HG02571 (cell line): ENCODE results near the gene MEX3C.

Experiments
- ATAC-seq: cut with Tn5 transposase; IDR thresholded peaks from one replicate; pipeline ENCODE4 v1.9.1; 2021; ENCODE audit warnings: mild to moderate bottlenecking, moderate library complexity; ENCODE audit not compliant: unreplicated experiment

Gene MEX3C

DNA sequence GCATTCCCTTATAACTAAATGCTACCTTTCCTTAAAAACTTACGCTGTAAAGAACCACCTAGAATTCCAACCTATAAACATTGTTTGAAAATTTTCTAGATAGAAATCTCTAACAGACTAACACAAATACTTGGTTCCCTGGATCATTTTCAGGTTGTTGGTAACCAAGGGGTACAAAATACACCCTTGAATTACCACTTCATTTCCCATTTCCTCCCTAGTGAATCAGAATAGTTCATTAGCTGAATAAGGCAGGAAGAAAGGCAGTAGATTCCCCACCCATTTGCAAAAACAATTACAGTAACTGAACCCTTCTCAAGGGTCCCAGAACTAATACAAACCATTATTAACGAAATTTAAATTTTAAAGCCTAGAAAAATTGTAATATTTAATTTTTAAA lies 5.5 kb downstream of the MEX3C start:
- no peak for ATAC-seq

- ATAC-seq, result no peak
Observed at GRCh38 chr18:51191128-51191717, 6.3 kb downstream of the MEX3C start.

GRCh38 chr18:51190000-51190399 lies 7.5 kb downstream of the MEX3C start:
- ATAC-seq, result no peak

DNA sequence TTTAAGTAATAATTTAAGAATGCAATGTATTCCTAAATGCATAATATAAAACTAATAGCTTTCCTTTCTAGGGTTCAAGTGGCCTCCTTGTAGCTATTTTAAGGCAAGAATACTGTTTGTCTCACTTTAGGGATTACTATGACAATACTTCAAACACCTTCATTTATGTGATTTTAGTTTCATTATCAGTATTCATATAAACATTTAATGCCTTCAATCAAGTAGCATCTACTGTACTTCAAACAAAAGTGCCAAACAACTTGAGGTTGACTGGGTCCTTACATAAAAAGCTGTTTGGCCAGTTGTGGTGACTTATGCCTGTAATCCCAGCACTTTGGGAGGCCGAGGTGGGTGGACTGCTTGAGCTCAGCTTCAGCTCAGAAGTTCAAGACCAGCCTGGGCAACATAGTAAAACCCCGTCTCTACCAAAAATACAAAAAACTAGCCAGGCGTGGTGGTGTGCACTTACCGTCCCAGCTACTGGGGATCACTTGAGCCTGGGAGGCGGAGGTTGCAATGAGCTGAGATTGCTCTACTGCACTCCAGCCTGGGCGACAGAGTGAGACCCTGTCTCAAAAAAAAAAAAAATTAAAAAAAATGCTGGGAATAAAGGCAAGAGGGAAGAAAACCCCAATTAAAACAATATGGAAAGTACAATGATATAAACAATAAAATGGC lies 9.3 kb downstream of the MEX3C start:
- ATAC-seq, result no peak

GRCh38 chr18:51185075-51185474 lies 12.4 kb downstream of the MEX3C start:
- ATAC-seq, result no peak

GRCh38 chr18:51184091-51184457 lies 13.4 kb downstream of the MEX3C start:
- no peak for ATAC-seq

- ATAC-seq, result no peak
Observed at GRCh38 chr18:51183372-51184090, 13.9 kb downstream of the MEX3C start.

DNA sequence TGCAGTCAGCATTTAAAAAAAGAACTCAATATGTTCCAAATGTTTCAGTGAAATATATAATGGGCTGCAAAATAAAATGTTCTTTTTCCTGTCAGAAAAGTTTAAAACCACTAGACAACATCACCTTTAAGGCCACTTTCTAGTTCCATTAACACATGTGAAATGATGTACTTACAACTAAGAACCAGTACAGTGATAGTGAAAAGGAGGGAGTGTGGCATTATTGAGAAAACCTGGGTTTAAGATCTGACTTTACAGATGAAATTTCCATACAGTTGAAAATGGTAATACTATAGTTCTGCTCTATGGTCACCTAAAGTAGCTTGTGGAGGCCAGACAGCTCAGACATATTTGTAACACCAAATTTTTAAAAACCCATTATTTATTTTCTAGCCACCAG lies 14.7 kb downstream of the MEX3C start:
- no peak for ATAC-seq

GRCh38 chr18:51171625-51172259 lies 25.7 kb downstream of the MEX3C start:
- no peak for ATAC-seq

- peak; percentile 66 for ATAC-seq
Observed at GRCh38 chr18:51171223-51171622, 26.3 kb downstream of the MEX3C start.

GRCh38 chr18:51170664-51171063 lies 26.8 kb downstream of the MEX3C start:
- ATAC-seq, result no peak

DNA sequence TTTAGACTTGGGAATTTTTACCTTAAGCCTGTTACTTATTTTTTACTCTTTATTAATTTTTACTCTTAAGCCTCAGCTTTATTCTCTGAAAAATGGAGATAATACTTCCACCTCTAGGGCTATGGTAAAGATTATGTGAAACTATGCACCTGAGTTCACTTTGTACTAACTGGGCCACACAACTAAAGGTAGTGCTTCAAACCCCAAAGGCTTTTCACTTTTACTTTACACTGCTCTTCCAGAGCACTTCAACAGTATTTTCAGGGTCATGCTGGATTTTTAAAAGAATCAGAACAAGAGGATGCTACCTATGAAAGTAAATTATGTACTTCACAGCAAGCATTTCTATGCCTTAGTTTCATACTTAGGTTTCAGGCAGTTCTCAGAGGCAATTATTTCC lies 27.8 kb downstream of the MEX3C start:
- no peak for ATAC-seq

DNA sequence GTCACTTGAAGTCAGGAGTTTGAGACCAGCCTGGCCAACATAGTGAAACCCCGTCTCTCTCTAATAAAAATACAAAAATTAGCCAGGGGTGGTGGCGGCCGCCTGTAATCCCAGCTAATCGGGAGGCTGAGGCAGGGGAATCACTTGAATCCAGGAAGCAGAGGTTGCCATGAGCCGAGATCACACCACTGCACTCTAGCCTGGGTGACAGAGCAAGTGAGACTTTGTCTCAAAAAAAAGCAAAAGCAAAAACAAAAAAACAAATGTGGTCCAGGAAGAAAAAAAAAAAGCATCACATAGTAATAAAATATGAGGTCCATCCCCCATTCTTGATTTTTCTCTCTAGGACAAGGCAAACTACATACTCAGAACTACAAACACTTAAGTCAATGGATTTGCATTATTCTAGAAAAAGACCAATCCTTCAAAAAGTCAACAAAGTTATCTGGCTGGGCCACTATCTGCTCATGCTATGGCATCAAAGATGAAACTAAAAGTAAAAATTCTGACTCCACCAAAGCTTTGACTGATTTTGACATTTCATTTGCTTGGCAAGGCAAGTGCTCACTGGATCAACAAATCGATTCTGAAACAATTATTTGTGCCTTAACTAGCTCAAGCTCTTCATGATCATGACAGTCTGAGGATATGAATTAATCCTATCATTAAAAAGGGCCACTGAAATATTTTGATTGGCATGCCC lies 28.4 kb downstream of the MEX3C start:
- ATAC-seq, result no peak

DNA sequence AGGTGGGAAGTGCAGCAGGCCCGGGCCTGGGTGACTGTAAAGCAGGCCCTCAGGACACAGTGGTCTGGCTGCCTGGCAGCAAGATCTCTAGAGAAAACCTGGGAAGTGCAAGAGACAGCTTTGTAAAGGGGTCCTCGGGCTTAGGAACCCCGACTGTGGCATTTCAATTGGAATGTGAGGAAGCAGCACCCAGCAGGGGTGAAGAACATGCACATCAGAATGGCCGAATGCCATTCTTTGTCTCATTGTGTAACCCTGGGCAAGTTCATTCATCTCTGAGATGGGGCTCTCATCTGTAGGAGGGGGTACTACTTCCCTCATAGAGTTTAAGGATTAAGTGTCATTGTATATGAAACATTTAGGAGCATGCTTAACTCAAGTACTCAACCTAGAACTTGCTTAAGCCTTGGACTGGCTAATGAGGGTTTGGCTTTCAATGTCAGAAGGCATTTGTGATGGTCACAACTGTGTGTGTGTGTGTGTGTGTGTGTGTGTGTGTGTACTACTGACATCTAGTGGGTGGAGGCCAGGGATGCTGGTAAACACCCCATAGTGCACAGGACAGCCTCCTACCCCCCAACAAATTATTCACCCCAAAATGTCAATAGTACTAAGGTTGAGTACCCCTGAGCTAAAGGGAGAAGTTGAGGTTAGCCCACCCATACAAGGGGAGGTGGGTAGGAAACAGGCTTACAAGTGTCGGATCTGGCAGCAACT lies 29.3 kb downstream of the MEX3C start:
- ATAC-seq, result no peak

DNA sequence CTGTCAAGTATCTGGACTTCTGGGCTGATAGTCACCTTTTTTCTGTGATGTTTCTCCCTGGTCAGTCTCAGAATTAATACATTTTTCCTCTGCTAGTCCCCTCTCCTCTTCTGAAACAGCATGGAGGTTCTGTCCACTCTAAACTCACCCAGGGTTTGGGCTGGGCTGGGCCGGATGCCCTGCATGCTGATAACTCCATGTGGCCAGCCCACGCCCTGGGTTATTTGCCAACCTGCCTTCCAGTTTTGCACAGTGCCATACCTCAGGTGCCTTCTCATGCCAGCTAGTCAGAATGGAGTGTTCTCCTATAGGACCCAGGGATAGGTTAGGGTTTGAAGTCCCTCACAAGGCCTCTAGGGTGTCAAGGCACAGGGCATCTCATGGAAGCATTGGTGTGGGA lies 32.2 kb downstream of the MEX3C start:
- ATAC-seq, result no peak

DNA sequence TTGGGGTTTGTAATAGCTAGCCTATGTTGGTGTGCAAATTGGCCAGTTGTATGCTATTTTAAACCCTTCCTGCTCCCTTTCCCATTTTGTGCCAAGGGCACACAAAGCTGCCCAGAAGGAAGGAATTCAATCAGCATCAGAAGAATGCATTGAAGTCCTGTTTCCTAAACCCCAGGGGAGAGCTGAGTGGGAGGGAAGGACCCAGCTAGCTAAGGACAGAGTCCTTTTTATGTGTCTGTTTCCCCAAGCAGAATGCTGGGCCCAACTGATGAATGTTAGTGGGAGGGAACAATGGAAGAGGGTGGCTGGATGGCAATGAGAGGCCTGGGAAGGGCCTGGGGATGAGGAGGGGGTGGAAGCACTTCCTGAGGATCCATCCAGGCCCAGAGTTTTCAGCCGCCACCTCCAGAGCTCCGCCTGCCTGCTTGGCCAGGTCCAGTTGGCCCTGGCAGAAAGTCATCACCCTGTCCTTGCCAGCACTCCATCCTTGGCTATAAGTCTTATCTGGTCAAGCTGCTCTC lies 32.7 kb downstream of the MEX3C start:
- ATAC-seq, result no peak

DNA sequence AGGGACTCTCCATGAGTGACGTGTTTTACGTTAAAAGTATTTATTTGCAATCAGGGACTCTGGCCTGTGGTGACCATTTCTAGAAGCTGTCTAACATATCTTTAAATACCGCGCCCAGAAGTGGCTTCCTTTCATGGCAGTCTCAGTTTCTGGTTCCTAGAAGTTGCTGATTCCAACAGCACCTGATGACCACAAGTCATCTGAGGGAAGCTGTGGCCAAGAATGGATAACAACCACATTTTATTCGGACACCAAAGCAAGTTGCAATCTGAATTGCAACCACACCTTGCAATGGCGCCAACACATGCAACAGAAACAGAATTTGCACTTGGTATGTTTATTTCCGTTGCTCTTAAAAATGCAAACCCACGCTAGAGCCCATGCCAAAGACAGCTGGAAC lies 33.1 kb downstream of the MEX3C start:
- ATAC-seq, result no peak

- ATAC-seq, result no peak
Observed at GRCh38 chr18:51163543-51163942, 33.9 kb downstream of the MEX3C start.

DNA sequence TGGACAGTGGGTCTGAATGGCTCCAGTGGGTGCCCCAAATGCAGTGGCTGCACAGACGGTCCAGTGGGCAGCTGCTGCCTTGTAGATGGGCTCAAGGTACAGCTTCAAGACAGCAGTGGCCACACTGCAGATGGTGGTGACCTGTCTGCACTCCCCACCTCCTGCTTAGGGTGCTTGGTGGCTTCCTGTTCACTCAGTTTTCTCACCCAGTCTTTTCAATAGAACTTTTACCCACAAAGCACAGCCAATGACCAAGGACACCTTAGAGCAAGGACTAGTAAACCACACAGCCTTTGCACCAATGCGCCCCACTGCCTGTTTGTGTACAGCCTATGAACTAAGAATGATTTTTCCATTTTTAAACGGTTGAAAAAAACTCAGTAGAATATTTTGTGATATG lies 34.9 kb downstream of the MEX3C start:
- no peak for ATAC-seq

GRCh38 chr18:51160646-51161045 lies 36.8 kb downstream of the MEX3C start:
- ATAC-seq, result no peak
